Astrocyte (in vitro differentiated cells and primary cell): Measurements from ENCODE around the gene SP4.

Experiments
- EZH2 ChIP-seq: IDR thresholded peaks from 2 replicates; pipeline ENCODE4 v1.6.1; 2012; ENCODE audit warnings: mild to moderate bottlenecking, low read length, inconsistent platforms; ENCODE audit not compliant: insufficient read depth
- TF ChIP-seq, protein P1 (sequence below): IDR thresholded peaks from 2 replicates; pipeline ENCODE4 v1.5.1; 2011; ENCODE audit warnings: low read depth, mild to moderate bottlenecking, inconsistent platforms, low read length, moderate library complexity; ENCODE audit not compliant: insufficient read depth

DNA sequence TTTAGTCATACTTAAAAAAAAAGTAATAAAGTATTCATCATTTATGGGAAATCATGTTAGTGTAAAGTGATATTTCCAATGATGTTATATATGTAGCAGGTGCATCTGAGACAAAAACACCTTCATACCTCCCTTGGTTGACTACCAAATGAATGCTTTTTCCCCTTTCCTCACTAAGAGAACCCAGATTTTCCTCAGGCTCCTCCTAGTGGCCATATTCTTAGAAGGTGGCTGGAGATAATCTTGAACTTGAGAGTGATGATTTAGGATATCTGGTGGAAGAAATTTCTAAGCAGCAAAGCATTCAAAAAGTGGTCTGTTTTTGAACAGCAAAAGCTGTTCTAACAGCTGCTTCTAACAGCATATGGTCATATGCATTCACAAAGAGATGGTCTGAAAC lies 98.1 kb downstream of the SP4 start:
- TF ChIP-seq, protein P1, sequence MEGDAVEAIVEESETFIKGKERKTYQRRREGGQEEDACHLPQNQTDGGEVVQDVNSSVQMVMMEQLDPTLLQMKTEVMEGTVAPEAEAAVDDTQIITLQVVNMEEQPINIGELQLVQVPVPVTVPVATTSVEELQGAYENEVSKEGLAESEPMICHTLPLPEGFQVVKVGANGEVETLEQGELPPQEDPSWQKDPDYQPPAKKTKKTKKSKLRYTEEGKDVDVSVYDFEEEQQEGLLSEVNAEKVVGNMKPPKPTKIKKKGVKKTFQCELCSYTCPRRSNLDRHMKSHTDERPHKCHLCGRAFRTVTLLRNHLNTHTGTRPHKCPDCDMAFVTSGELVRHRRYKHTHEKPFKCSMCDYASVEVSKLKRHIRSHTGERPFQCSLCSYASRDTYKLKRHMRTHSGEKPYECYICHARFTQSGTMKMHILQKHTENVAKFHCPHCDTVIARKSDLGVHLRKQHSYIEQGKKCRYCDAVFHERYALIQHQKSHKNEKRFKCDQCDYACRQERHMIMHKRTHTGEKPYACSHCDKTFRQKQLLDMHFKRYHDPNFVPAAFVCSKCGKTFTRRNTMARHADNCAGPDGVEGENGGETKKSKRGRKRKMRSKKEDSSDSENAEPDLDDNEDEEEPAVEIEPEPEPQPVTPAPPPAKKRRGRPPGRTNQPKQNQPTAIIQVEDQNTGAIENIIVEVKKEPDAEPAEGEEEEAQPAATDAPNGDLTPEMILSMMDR = no peak
- TF ChIP-seq EZH2 = no peak
